Right cardiac atrium (tissue), 5 donors: ENCODE measurements around the gene RAG1. TPM values are rescaled to one million over a fixed set of nuclear protein-coding genes. Genes with fewer than 3 reads are reported as not detected.

ENCODE experiments used
- ATAC-seq, 2 donors: fragments of 200-7000 bp; cut with Tn5 transposase; one replicate each; pipeline versions ENCODE4 v1.8.0 to v1.9.1; 2020; ENCODE audit warnings: moderate library complexity in 2 of 2, mild to moderate bottlenecking in 1 of 2
- DNase-seq, 3 donors: peaks; one replicate each; pipeline ENCODE4 v3.0.0-alpha.2; 2020
- H3K27ac ChIP-seq: one replicate; pipeline ENCODE4 v1.5.1; 2013; ENCODE audit warnings: mild to moderate bottlenecking, low read length, control low read depth, moderate library complexity
- H3K27me3 ChIP-seq: one replicate; pipeline ENCODE4 v1.6.1; 2013; ENCODE audit not compliant: control insufficient read depth, insufficient read depth
- H3K4me1 ChIP-seq: one replicate; pipeline ENCODE4 v1.6.1; 2013; ENCODE audit warnings: low read length; ENCODE audit not compliant: control insufficient read depth, insufficient read depth
- H3K4me3 ChIP-seq: one replicate; pipeline ENCODE4 v1.5.1; 2013; ENCODE audit warnings: low read length, control low read depth
- H3K9me3 ChIP-seq: one replicate; pipeline ENCODE4 v1.6.1; 2013; ENCODE audit warnings: low read length; ENCODE audit not compliant: control insufficient read depth
- WGBS: extraction: QIAGEN DNeasy Blood & Tissue Kit; methylation state at CpG from one replicate; pipeline ENCODE4 v1.1.7; 2013; 5-methylcytosine and 5-hydroxymethylcytosine counted together
- intact Hi-C, 4 donors: fragments of 100-400 bp; cut with DNase I; formaldehyde crosslinking; loops; one replicate each; pipeline versions ENCODE4 v1.11.0 to v1.14.0; 2022 to 2023
- polyA plus RNA-seq: library from polyadenylated mRNA; stranded (reverse); fragments of 200-250 nt; gene quantifications from one replicate; pipeline ENCODE4 v1.2.3, GENCODE V29; 2013
- total RNA-seq, 4 donors: library from RNA; stranded (reverse); fragmentation: NEBNext Ultra II Directional; extraction: Animal tissue kit (Norgen Biotek cat#: 25700); gene quantifications; one replicate each; pipeline ENCODE4 v1.2.1, GENCODE V29; 2021
- donor health status: healthy with polysubstance abuse.
- donor health status: DM: no; HTN: yes; CAD: no.
- donor health status: DM: no; HTN: no; CAD: no.
- donor health status: DM: no; HTN: yes; CAD: no; lungs with severe emphysema.
- donor health status: DM: yes; HTN: yes; CAD: no.

RAG1 gene
- total and polyA plus RNA-seq, 5 donors = 0.72 to 0.88 (median 0.82) TPM

- Histone ChIP-seq H3K9me3 (no peaks in the 10 kb centered on the region), H3K27ac (no peak overlapping the region), H3K4me1 (peaks cover 2% of the 10 kb centered on the region), H3K4me3 (no peak overlapping the region), H3K27me3 (no peaks in the 10 kb centered on the region)
- ATAC-seq (no peak), DNase-seq (no peak)
- 62% methylated on average over 6 of the region's 6 CpGs for whole genome bisulfite sequencing
- intact Hi-C loops = loop anchor here in 3 of 4 donors (5.0 to 10.0 kb wide), 4 partner anchors 60 to 187 kb away; no protein-coding TSS in a partner anchor
These were observed 2.7 kb upstream of the RAG1 start for GRCh38 chr11:36565031-36565610.

GRCh38 chr11:36566407-36567053, 1.3 kb upstream of the RAG1 start:
- Histone ChIP-seq H3K4me3 (no peak overlapping the region), H3K27ac (no peak overlapping the region), H3K27me3 (no peaks in the 10 kb centered on the region), H3K4me1 (peaks cover 2% of the 10 kb centered on the region), H3K9me3 (no peaks in the 10 kb centered on the region)
- ATAC-seq (no peak), DNase-seq (no peak)
- WGBS = 93% methylated on average over 4 of the region's 4 CpGs
- intact Hi-C loops = loop anchor here in 3 of 4 donors (5.0 to 10.0 kb wide), 4 partner anchors 58 to 186 kb away; no protein-coding TSS in a partner anchor

- H3K27me3 ChIP-seq = no peaks in the 10 kb centered on the region
- no peaks in the 10 kb centered on the region for H3K9me3 ChIP-seq
- no peak overlapping the region for H3K4me3 ChIP-seq
- 85% methylated on average over 4 of the region's 4 CpGs for WGBS
- peaks cover 2% of the 10 kb centered on the region for H3K4me1 ChIP-seq
- intact Hi-C loops = loop anchor here in 3 of 4 donors (5.0 to 10.0 kb wide), 4 partner anchors 56 to 183 kb away; no protein-coding TSS in a partner anchor
- H3K27ac ChIP-seq = no peak overlapping the region
- DNase-seq (no peak), ATAC-seq (no peak)
These were observed 1.3 kb downstream of the RAG1 start for GRCh38 chr11:36569095-36569494.

- DNase-seq (peak in 1 of 3 donors; percentile 35), ATAC-seq (no peak)
- no peak overlapping the region for H3K27ac ChIP-seq
- no peaks in the 10 kb centered on the region for H3K4me1 ChIP-seq
- H3K27me3 ChIP-seq = no peaks in the 10 kb centered on the region
- no peaks in the 10 kb centered on the region for H3K9me3 ChIP-seq
- intact Hi-C loops = no loop called here
- 75% methylated on average over 8 of the region's 8 CpGs for WGBS
- H3K4me3 ChIP-seq = no peak overlapping the region
These were observed 6.7 kb downstream of the RAG1 start for GRCh38 chr11:36574486-36574885.

- Histone ChIP-seq H3K4me3 (no peak overlapping the region), H3K4me1 (no peaks in the 10 kb centered on the region), H3K9me3 (no peaks in the 10 kb centered on the region), H3K27me3 (no peaks in the 10 kb centered on the region), H3K27ac (no peak overlapping the region)
- intact Hi-C loops = no loop called here
- no peak for DNase-seq
- 80% methylated on average over 2 of the region's 2 CpGs for WGBS
- ATAC-seq = no peak
These were observed 9.6 kb downstream of the RAG1 start for GRCh38 chr11:36577373-36577772.

DNA sequence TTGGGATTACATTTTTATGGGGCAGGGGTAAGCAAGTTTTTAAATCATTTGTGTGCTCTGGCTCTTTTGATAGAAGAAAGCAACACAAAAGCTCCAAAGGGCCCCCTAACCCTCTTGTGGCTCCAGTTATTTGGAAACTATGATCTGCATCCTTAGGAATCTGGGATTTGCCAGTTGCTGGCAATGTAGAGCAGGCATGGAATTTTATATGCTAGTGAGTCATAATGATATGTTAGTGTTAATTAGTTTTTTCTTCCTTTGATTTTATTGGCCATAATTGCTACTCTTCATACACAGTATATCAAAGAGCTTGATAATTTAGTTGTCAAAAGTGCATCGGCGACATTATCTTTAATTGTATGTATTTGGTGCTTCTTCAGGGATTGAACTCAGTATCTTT, 10.1 kb downstream of the RAG1 start:
- no peak for DNase-seq
- ATAC-seq = no peak
- Histone ChIP-seq H3K9me3 (no peaks in the 10 kb centered on the region), H3K4me1 (no peaks in the 10 kb centered on the region), H3K27me3 (no peaks in the 10 kb centered on the region), H3K27ac (no peak overlapping the region), H3K4me3 (no peak overlapping the region)
- intact Hi-C loops = no loop called here
- WGBS = 68% methylated on average over 2 of the region's 2 CpGs

GRCh38 chr11:36578458-36578857, 10.7 kb downstream of the RAG1 start:
- H3K4me1 ChIP-seq = no peaks in the 10 kb centered on the region
- 58% methylated on average over 1 of the region's 1 CpG for WGBS
- no peak overlapping the region for H3K27ac ChIP-seq
- H3K4me3 ChIP-seq = no peak overlapping the region
- no peak for DNase-seq
- intact Hi-C loops = no loop called here
- H3K9me3 ChIP-seq = no peaks in the 10 kb centered on the region
- H3K27me3 ChIP-seq = no peaks in the 10 kb centered on the region
- ATAC-seq = no peak

DNA sequence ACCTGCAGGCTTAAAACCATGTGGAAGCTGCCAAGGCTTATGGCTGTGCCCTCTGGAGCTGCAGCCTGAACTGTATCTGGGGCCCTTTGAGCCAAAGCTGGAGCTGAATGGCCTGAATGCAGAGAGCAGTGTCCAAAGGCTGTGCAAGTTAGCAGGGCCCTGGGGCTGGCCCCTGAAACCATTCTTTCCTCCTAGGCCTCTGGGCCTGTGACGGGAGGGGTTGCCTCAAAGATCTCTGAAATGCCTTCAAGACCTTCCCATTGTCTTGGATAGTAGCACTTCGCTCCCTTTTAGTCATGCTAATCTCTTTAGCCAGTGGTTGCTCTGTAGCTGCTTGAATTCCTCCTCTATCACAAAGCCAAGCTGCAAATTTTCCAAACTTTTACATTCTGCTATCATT, 13.7 kb downstream of the RAG1 start:
- H3K4me1 ChIP-seq = no peaks in the 10 kb centered on the region
- ATAC-seq = no peak
- intact Hi-C loops = no loop called here
- 87% methylated on average over 2 of the region's 2 CpGs for WGBS
- H3K4me3 ChIP-seq = no peak overlapping the region
- no peak overlapping the region for H3K27ac ChIP-seq
- no peaks in the 10 kb centered on the region for H3K27me3 ChIP-seq
- DNase-seq = no peak
- H3K9me3 ChIP-seq = no peaks in the 10 kb centered on the region

DNA sequence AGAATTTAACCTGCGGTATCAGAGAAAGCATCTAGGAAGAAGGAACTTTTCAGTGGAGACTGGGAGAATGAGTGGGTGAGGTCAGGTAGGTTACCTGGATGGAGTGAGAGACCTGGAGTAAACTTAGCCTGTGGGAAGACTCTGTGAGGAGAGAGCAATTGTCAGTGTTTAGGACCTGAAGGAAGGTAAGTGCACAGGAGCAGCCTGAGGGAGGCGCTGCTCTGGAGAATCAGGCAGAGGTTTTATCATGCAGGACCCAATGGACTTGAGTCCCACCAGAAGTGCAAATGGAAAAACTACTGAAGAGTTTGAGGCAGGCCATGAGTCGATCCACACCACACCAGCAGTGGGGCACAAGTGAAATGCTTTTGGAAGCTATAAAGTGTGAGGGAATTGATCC, 15.9 kb downstream of the RAG1 start:
- no peaks in the 10 kb centered on the region for H3K4me1 ChIP-seq
- no peak for ATAC-seq
- no peak overlapping the region for H3K27ac ChIP-seq
- WGBS = 65% methylated on average over 3 of the region's 3 CpGs
- no peak overlapping the region for H3K4me3 ChIP-seq
- no peaks in the 10 kb centered on the region for H3K9me3 ChIP-seq
- intact Hi-C loops = no loop called here
- H3K27me3 ChIP-seq = no peaks in the 10 kb centered on the region
- DNase-seq = no peak

- ATAC-seq (no peak), DNase-seq (no peak)
- H3K9me3 ChIP-seq = no peaks in the 10 kb centered on the region
- intact Hi-C loops = no loop called here
- no peaks in the 10 kb centered on the region for H3K4me1 ChIP-seq
- no peak overlapping the region for H3K27ac ChIP-seq
- H3K27me3 ChIP-seq = no peaks in the 10 kb centered on the region
- no peak overlapping the region for H3K4me3 ChIP-seq
These were observed 18.7 kb downstream of the RAG1 start for GRCh38 chr11:36586543-36586942.

GRCh38 chr11:36588099-36588498, 20.3 kb downstream of the RAG1 start:
- no peak for DNase-seq
- Histone ChIP-seq H3K4me1 (no peaks in the 10 kb centered on the region), H3K9me3 (no peaks in the 10 kb centered on the region), H3K4me3 (no peak overlapping the region), H3K27me3 (no peaks in the 10 kb centered on the region), H3K27ac (no peak overlapping the region)
- ATAC-seq = no peak
- WGBS = 37% methylated on average over 1 of the region's 1 CpG
- intact Hi-C loops = no loop called here
